Measurements from ENCODE around the gene TCF15. TPM values are rescaled to one million over a fixed set of nuclear protein-coding genes. Genes with fewer than 3 reads are reported as not detected.

The TCF15 gene
- total and polyA plus RNA-seq, 4 donors: not detected

DNA sequence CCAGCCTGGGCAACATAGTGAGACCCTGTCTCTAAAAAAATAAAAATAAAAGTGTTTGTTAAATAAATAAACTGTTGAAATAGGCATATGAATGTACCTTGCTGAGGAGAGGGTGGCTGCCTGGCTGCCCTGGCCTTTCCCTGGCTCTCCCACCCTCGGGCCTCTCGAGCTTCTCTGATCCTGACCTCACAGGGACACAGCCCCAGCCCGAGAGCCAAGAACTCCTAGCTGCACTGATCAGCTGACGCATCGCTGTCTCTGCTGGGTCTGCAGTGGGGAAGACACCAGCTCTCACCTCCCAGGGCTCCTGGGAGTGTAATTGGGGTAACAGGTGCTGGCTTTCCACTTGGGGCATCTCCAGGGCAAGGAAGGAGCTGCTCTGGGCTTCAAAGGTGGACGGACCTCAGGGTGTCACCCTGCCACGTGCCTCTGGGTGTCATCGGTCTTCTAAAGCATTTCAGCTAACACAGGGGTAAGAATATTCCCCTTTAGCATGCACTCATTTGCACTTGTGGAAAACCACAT lies 6.9 kb downstream of the TCF15 start:
- DNase-seq (ENCODE audit: low spot score): no peak
- no peak overlapping the region for H3K9ac ChIP-seq (ENCODE audit: low read depth in 1 of 2, low read length in 2 of 2)
- H3K27me3 ChIP-seq (ENCODE audit: control insufficient read depth in 4 of 4, insufficient read depth in 4 of 4, low read length in 3 of 4): no peaks in the 10 kb centered on the region
- no peaks in the 10 kb centered on the region for H3K4me1 ChIP-seq (ENCODE audit: control insufficient read depth in 4 of 4, insufficient read depth in 4 of 4, low read length in 3 of 4)
- TF ChIP-seq, protein P1, sequence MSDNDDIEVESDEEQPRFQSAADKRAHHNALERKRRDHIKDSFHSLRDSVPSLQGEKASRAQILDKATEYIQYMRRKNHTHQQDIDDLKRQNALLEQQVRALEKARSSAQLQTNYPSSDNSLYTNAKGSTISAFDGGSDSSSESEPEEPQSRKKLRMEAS (IDR thresholded peaks at IDR 0.05): no peak
- TF ChIP-seq HNF4A (conservative IDR thresholded peaks at IDR 0.05) (no peak), TAF1 (conservative IDR thresholded peaks at IDR 0.05) (no peak), RAD21 (IDR thresholded peaks at IDR 0.05) (no peak), FOXA2 (IDR thresholded peaks at IDR 0.05) (no peak), NR2F2 (IDR thresholded peaks at IDR 0.05) (no peak), JUND (IDR thresholded peaks at IDR 0.05) (no peak), GABPA (IDR thresholded peaks at IDR 0.05 in 1 of 2, conservative IDR thresholded peaks at IDR 0.05 in 1 of 2) (no peak), ATF3 (IDR thresholded peaks at IDR 0.05) (no peak), EGR1 (IDR thresholded peaks at IDR 0.05; ENCODE audit: low read depth in 2 of 2) (no peak), FOXA1 (IDR thresholded peaks at IDR 0.05) (no peak), SP1 (IDR thresholded peaks at IDR 0.05) (no peak)
- H3K27ac ChIP-seq (ENCODE audit: low read depth in 1 of 2, low read length in 2 of 2): no peak overlapping the region
- H3K4me3 ChIP-seq (ENCODE audit: low read depth in 1 of 3, low read length in 3 of 3): no peak overlapping the region
- H3K9me3 ChIP-seq (ENCODE audit: control insufficient read depth in 4 of 4, low read length in 3 of 4): no peaks in the 10 kb centered on the region
- 67% methylated on average over 8 of the region's 8 CpGs for WGBS
- H3K36me3 ChIP-seq (ENCODE audit: control insufficient read depth in 4 of 4, insufficient read depth in 3 of 4, low read depth in 1 of 4, low read length in 3 of 4): no peaks in the 10 kb centered on the region

DNA sequence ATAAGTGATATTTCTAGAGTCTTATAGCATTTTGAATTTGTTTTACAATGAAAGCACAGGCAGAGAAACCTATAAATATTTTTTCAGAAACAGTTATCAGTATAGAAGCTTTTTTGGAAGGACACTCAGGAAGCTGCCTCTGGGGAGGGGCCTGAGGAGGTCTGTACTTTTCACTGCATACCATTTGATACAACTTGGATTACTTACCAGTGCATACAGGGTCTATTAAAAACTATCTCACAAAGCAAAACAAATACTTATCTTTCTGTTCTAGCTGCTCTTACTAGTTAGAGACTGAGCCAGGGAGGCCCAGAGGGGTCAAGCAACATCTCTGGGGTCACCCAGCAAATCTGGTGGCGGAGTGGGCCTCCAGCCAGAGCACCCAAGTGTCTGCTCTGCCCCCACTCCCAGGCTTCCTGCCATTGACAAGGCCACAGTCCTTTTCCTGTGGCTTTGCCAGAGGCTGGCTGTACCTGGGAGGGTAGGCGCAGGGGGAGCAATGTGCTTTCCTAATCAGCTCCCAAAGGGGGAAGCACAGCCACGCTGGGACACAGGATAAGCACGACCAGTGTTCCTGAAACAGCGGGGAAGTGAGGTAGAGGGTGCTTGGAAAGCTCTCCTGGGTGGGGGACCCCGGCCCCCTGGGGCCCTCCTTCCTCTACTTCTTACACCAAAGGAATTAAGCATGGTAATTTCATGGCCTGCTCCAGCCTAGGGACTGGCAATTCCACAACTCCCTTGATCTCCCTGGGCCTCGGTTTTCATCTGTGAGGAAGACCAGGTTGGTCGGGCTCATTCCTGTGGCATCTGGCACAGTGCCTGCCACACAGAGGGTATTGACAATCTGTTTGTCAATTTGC lies 7.8 kb downstream of the TCF15 start:
- Histone ChIP-seq H3K4me3 (ENCODE audit: low read depth in 1 of 3, low read length in 3 of 3) (no peak overlapping the region), H3K36me3 (ENCODE audit: control insufficient read depth in 4 of 4, insufficient read depth in 3 of 4, low read depth in 1 of 4, low read length in 3 of 4) (no peaks in the 10 kb centered on the region), H3K9me3 (ENCODE audit: control insufficient read depth in 4 of 4, low read length in 3 of 4) (no peaks in the 10 kb centered on the region), H3K4me1 (ENCODE audit: control insufficient read depth in 4 of 4, insufficient read depth in 4 of 4, low read length in 3 of 4) (no peaks in the 10 kb centered on the region), H3K27ac (ENCODE audit: low read depth in 1 of 2, low read length in 2 of 2) (no peak overlapping the region), H3K9ac (ENCODE audit: low read depth in 1 of 2, low read length in 2 of 2) (no peak overlapping the region), H3K27me3 (ENCODE audit: control insufficient read depth in 4 of 4, insufficient read depth in 4 of 4, low read length in 3 of 4) (no peaks in the 10 kb centered on the region)
- 69% methylated on average over 8 of the region's 8 CpGs for WGBS
- DNase-seq (ENCODE audit: low spot score): no peak
- peak; percentile 70 for TF ChIP-seq NR2F2 (IDR thresholded peaks at IDR 0.05)
- peak; percentile 9 for TF ChIP-seq SP1 (IDR thresholded peaks at IDR 0.05)
- TF ChIP-seq GABPA (IDR thresholded peaks at IDR 0.05 in 1 of 2, conservative IDR thresholded peaks at IDR 0.05 in 1 of 2): no peak

GRCh38 chr20:600736-601135 lies 9.4 kb downstream of the TCF15 start:
- H3K36me3 ChIP-seq (ENCODE audit: control insufficient read depth in 4 of 4, insufficient read depth in 3 of 4, low read depth in 1 of 4, low read length in 3 of 4): no peaks in the 10 kb centered on the region
- 91% methylated on average over 6 of the region's 6 CpGs for WGBS
- H3K27me3 ChIP-seq (ENCODE audit: control insufficient read depth in 4 of 4, insufficient read depth in 4 of 4, low read length in 3 of 4): no peaks in the 10 kb centered on the region
- no peak overlapping the region for H3K27ac ChIP-seq (ENCODE audit: low read depth in 1 of 2, low read length in 2 of 2)
- no peak overlapping the region for H3K9ac ChIP-seq (ENCODE audit: low read depth in 1 of 2, low read length in 2 of 2)
- TF ChIP-seq JUND (IDR thresholded peaks at IDR 0.05) (no peak), ATF3 (IDR thresholded peaks at IDR 0.05) (no peak), ZBTB33 (IDR thresholded peaks at IDR 0.05) (no peak), SP1 (IDR thresholded peaks at IDR 0.05) (no peak), RAD21 (IDR thresholded peaks at IDR 0.05) (no peak), HNF4A (conservative IDR thresholded peaks at IDR 0.05) (no peak), CTCF (IDR thresholded peaks at IDR 0.05; ENCODE audit: low read depth, low read length, missing input control) (no peak)
- H3K4me1 ChIP-seq (ENCODE audit: control insufficient read depth in 4 of 4, insufficient read depth in 4 of 4, low read length in 3 of 4): no peaks in the 10 kb centered on the region
- no peaks in the 10 kb centered on the region for H3K9me3 ChIP-seq (ENCODE audit: control insufficient read depth in 4 of 4, low read length in 3 of 4)
- H3K4me3 ChIP-seq (ENCODE audit: low read depth in 1 of 3, low read length in 3 of 3): no peak overlapping the region
- no peak for DNase-seq (ENCODE audit: low spot score)
